Smooth muscle cell of trachea (primary cell): ENCODE data around the gene PHF20. TPM values are rescaled to one million over a fixed set of nuclear protein-coding genes. Genes with fewer than 3 reads are reported as not detected.

ENCODE experiments used
- total RNA-seq: library from RNA; depleted of rRNA; stranded (reverse); fragments of >200 nt; gene quantifications from 2 replicates; pipeline ENCODE4 v1.2.1, GENCODE V29; 2014

The PHF20 gene
- total RNA-seq = 37.8 and 54.6 TPM in 2 replicates

GRCh38 chr20:35771689-35772562 lies at the start of gene PHF20:
PHF20 (plus strand) TSS chr20:35772015; CDS start chr20:35801523, 29,508 bp downstream.

GRCh38 chr20:35741892-35742740 lies 29.7 kb upstream of the PHF20 start, which contains the start of gene RBM39:
RBM39 (minus strand) TSS chr20:35742260; CDS start chr20:35740874, 1,386 bp downstream.

GRCh38 chr20:35954200-35954906 lies 182.5 kb downstream of the PHF20 start, which contains the start of gene SCAND1:
SCAND1 (minus strand) TSS chr20:35954502; CDS start chr20:35954284, 218 bp downstream.

GRCh38 chr20:35967979-35968640 lies 196.3 kb downstream of the PHF20 start, which contains the start of gene CNBD2:
CNBD2 (plus strand) TSS chr20:35968590; CDS start chr20:35968763, 173 bp downstream.

Other genes with a start within 250 kb of the PHF20 start
- not detected in 2 replicates for gene C20orf173, start 242.4 kb upstream of the PHF20 start, total RNA-seq
- gene ERGIC3, start 229.9 kb upstream of the PHF20 start, total RNA-seq = 455 and 566 TPM in 2 replicates
- gene SPAG4, start 156.2 kb upstream of the PHF20 start, total RNA-seq = 11.2 and 13.1 TPM in 2 replicates
- 180 and 195 TPM in 2 replicates for gene CPNE1, start 107.1 kb upstream of the PHF20 start, total RNA-seq
- gene RBM12, start 107.1 kb upstream of the PHF20 start, total RNA-seq = 38.2 and 43.8 TPM in 2 replicates
- 42.8 and 65.7 TPM in 2 replicates for gene NFS1, start 72.7 kb upstream of the PHF20 start, total RNA-seq
- gene ROMO1, start 72.6 kb upstream of the PHF20 start, total RNA-seq = 108 and 258 TPM in 2 replicates
- 242 and 375 TPM in 2 replicates for gene RBM39, start 29.8 kb upstream of the PHF20 start, total RNA-seq
- gene SCAND1, start 182.5 kb downstream of the PHF20 start, total RNA-seq = 72.0 and 78.7 TPM in 2 replicates
- gene CNBD2, start 196.6 kb downstream of the PHF20 start, total RNA-seq = 1.5 and 2.6 TPM in 2 replicates